ENCODE results near the gene PROCR. TPM values are rescaled to one million over a fixed set of nuclear protein-coding genes. Genes with fewer than 3 reads are reported as not detected.
"Not testable (repeated sequence)": the region's sequence is repeated elsewhere in the genome, so short reads cannot be mapped to it uniquely, and the experiment has no call there.

The PROCR gene
- total RNA-seq, 1 donor from 2014 or later: 50.6 TPM

DNA sequence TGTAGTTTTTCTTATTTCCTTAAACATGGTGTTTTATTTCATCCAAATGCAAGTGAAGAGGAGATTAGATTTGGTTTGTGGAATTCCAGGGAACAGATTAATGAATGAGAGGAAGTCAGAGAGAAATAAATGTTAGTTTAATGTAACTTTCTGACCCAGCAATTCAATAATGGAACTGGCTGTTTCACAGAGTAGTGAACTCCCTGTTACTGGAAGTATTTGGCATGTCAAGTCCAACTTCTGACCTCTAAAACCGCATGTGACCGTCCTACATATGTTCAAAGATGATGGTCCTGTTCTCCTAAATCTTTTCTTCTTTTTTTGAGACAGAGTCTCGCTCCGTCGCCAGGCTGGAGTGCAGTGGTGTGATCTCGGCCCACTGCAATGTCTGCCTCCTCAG is 18.7 kb downstream of the PROCR start:
- H3K9ac ChIP-seq (ENCODE audit: low read depth in 1 of 3, low read length in 3 of 3): no peak overlapping the region
- H3K36me3 ChIP-seq (ENCODE audit: control insufficient read depth in 3 of 3, insufficient read depth in 3 of 3, low read length in 3 of 3): no peaks in the 10 kb centered on the region
- no peak overlapping the region for H3K27ac ChIP-seq (ENCODE audit: low read depth, low read length)
- H3K4me1 ChIP-seq (ENCODE audit: control insufficient read depth in 3 of 3, insufficient read depth in 3 of 3, low read length in 3 of 3): no peaks in the 10 kb centered on the region
- no peak overlapping the region for H3K4me3 ChIP-seq (ENCODE audit: low read length in 3 of 3)
- no peaks in the 10 kb centered on the region for H3K9me3 ChIP-seq (ENCODE audit: control insufficient read depth in 3 of 3, low read length in 3 of 3)
- no peaks in the 10 kb centered on the region for H3K27me3 ChIP-seq (ENCODE audit: control insufficient read depth in 3 of 3, insufficient read depth in 3 of 3, low read length in 3 of 3)

DNA sequence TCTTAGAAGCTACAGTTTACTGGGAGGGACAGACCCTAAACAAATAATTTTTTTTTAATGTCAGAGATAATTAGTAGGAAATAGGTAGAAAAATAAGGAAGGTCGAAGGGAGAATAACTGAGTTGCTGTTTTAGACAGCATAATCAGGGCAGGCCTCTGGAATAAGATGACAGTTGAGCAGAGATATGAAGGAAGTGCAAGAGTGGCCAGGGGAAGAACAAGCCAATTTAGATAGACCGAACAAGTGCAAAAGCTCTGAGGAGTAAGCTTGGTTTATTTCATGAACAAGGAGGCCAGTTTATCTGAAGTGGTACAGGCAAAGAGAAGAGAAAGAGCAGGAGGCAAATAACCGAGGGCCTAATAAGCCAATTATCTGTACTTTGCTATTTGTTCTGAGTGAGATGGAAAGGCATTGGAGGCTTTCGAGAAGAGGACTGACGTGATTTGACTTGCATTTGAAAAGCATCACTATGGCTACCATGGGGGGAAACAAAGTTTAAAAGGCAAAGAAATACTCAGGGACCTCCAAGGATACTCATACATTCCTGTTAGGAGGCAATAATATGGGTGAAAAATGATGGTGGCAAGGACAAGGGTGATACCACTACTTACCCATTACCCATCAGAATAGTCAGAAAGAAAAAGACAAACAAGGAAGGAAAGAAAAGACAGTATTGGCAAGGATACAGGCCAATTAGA is 19.7 kb downstream of the PROCR start:
- Histone ChIP-seq H3K4me3 (ENCODE audit: low read length in 3 of 3) (no peak overlapping the region), H3K36me3 (ENCODE audit: control insufficient read depth in 3 of 3, insufficient read depth in 3 of 3, low read length in 3 of 3) (no peaks in the 10 kb centered on the region), H3K4me1 (ENCODE audit: control insufficient read depth in 3 of 3, insufficient read depth in 3 of 3, low read length in 3 of 3) (no peaks in the 10 kb centered on the region), H3K27me3 (ENCODE audit: control insufficient read depth in 3 of 3, insufficient read depth in 3 of 3, low read length in 3 of 3) (no peaks in the 10 kb centered on the region), H3K27ac (ENCODE audit: low read depth, low read length) (no peak overlapping the region), H3K9me3 (ENCODE audit: control insufficient read depth in 3 of 3, low read length in 3 of 3) (no peaks in the 10 kb centered on the region), H3K9ac (ENCODE audit: low read depth in 1 of 3, low read length in 3 of 3) (no peak overlapping the region)

DNA sequence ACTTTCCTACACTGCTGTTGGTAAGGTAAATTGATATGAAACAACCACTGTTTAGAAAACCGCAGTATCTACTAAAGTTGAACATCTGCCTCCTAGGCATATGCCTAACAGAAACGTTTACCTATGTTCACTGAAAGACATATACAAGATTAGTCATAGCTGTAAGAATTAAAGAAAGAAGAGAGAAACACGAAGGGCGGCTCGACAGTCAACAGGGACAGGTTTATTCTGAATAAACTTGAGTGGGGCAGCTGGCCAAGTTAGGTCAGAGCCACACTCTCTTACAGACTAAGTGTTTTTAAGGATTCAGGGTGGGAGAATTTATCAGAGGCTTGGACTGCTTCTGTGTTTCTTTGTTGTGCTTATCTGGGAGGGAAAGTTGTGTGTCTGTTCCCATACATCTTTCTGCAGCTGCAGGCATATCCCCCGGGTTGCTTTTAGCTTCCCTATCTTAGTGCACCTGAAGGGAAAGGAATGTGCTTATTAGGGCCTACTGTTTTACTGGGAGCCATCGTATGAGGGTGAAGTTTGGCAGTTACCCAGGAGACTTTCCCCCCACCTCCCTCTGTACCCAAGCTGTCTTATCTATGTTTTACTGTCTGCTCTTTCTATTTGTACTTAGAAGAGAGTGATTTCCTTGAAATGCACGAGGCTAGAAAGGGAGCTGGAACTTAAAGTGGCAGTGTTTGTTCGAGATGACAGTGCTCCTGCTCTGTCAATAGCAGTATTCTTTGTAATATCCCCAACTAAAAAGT is 20.4 kb downstream of the PROCR start:
- Histone ChIP-seq H3K36me3 (ENCODE audit: control insufficient read depth in 3 of 3, insufficient read depth in 3 of 3, low read length in 3 of 3) (no peaks in the 10 kb centered on the region), H3K9me3 (ENCODE audit: control insufficient read depth in 3 of 3, low read length in 3 of 3) (no peaks in the 10 kb centered on the region), H3K27me3 (ENCODE audit: control insufficient read depth in 3 of 3, insufficient read depth in 3 of 3, low read length in 3 of 3) (no peaks in the 10 kb centered on the region), H3K4me3 (ENCODE audit: low read length in 3 of 3) (no peak overlapping the region), H3K27ac (ENCODE audit: low read depth, low read length) (no peak overlapping the region), H3K9ac (ENCODE audit: low read depth in 1 of 3, low read length in 3 of 3) (no peak overlapping the region), H3K4me1 (ENCODE audit: control insufficient read depth in 3 of 3, insufficient read depth in 3 of 3, low read length in 3 of 3) (no peaks in the 10 kb centered on the region)

DNA sequence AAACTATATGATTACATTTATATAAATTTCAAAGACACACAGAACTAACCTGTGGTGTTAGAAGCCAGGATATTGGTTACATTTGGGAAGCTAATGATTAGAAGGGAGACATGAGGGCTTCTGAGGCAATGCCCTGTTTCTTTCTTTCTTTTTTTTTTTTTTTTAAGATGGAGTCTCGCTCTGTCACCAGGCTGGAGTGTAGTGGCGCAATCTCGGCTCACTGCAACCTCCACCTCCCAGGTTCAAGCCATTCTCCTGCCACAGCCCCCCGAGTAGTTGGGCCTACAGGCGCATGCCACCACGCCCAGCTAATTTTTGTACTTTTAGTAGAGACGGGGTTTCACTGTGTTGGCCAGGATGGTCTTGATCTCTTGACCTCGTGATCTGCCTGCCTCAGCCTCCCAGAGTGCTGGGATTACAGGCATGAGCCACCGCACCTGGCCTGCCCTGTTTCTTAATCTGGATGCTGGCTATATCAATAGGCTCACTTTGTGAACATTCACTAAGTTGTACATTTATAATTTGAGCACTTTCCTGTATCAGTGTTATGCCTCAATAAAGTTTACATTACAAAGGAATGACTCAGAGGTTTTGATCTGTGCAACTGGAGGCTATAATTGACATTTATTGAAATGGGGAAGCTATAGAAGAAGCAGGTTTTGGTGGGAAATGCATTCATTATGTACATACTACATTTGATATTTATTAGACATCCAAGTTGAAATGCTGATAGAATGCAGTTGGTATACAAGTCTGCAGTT is 21.3 kb downstream of the PROCR start:
- not testable (repeated sequence) for H3K4me1 ChIP-seq (ENCODE audit: control insufficient read depth in 3 of 3, insufficient read depth in 3 of 3, low read length in 3 of 3); H3K36me3 ChIP-seq (ENCODE audit: control insufficient read depth in 3 of 3, insufficient read depth in 3 of 3, low read length in 3 of 3); H3K27me3 ChIP-seq (ENCODE audit: control insufficient read depth in 3 of 3, insufficient read depth in 3 of 3, low read length in 3 of 3); H3K4me3 ChIP-seq (ENCODE audit: low read length in 3 of 3); H3K27ac ChIP-seq (ENCODE audit: low read depth, low read length); H3K9me3 ChIP-seq (ENCODE audit: control insufficient read depth in 3 of 3, low read length in 3 of 3); H3K9ac ChIP-seq (ENCODE audit: low read depth in 1 of 3, low read length in 3 of 3)

DNA sequence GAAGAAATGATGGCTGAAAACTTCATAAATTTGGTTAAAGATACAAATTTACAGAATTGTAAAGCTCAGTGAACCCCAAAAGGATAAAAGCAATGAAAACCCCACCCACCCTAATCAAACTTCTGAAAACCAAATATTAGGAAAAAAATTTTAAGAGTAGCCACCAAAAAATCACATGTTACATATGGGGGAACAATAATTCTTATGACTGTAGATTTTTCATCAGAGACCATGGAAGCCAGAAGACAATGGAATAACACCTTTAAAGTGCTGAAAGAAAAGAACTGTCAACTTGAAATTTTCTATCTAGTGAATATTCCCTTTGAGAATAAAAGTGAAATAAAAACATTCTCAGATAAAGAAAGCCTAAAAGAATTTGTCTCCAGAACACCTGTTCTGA is 24.4 kb downstream of the PROCR start:
- Histone ChIP-seq H3K36me3 (ENCODE audit: control insufficient read depth in 3 of 3, insufficient read depth in 3 of 3, low read length in 3 of 3) (no peaks in the 10 kb centered on the region), H3K4me3 (ENCODE audit: low read length in 3 of 3) (no peak overlapping the region), H3K4me1 (ENCODE audit: control insufficient read depth in 3 of 3, insufficient read depth in 3 of 3, low read length in 3 of 3) (no peaks in the 10 kb centered on the region), H3K27ac (ENCODE audit: low read depth, low read length) (no peak overlapping the region), H3K9me3 (ENCODE audit: control insufficient read depth in 3 of 3, low read length in 3 of 3) (peaks cover 0 to 3% (median 0%) of the 10 kb centered on the region in 3 donors), H3K27me3 (ENCODE audit: control insufficient read depth in 3 of 3, insufficient read depth in 3 of 3, low read length in 3 of 3) (no peaks in the 10 kb centered on the region), H3K9ac (ENCODE audit: low read depth in 1 of 3, low read length in 3 of 3) (no peak overlapping the region)

DNA sequence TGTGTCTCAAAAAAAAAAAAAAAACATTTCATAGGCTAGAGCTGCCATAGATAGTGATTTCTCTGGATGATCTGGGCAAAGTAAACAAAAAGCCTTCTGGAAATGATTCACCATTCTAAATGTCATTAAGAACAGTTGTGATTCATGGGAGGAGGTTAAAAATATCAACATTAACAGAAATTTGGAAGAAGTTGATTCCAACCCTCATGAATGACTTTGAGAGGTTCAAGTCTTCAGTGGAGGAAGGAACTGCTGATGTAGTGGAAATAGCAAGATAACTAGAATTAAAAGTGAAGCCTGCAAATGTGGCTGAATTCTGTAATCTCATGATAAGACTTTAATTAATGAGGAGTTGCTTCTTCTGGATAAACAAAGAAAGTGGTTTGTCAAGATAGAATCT is 27.9 kb downstream of the PROCR start:
- H3K9me3 ChIP-seq (ENCODE audit: control insufficient read depth in 3 of 3, low read length in 3 of 3): peaks cover 0 to 3% (median 0%) of the 10 kb centered on the region in 3 donors
- H3K9ac ChIP-seq (ENCODE audit: low read depth in 1 of 3, low read length in 3 of 3): no peak overlapping the region
- H3K4me3 ChIP-seq (ENCODE audit: low read length in 3 of 3): no peak overlapping the region
- no peak overlapping the region for H3K27ac ChIP-seq (ENCODE audit: low read depth, low read length)
- H3K27me3 ChIP-seq (ENCODE audit: control insufficient read depth in 3 of 3, insufficient read depth in 3 of 3, low read length in 3 of 3): no peaks in the 10 kb centered on the region
- no peaks in the 10 kb centered on the region for H3K4me1 ChIP-seq (ENCODE audit: control insufficient read depth in 3 of 3, insufficient read depth in 3 of 3, low read length in 3 of 3)
- H3K36me3 ChIP-seq (ENCODE audit: control insufficient read depth in 3 of 3, insufficient read depth in 3 of 3, low read length in 3 of 3): no peaks in the 10 kb centered on the region

DNA sequence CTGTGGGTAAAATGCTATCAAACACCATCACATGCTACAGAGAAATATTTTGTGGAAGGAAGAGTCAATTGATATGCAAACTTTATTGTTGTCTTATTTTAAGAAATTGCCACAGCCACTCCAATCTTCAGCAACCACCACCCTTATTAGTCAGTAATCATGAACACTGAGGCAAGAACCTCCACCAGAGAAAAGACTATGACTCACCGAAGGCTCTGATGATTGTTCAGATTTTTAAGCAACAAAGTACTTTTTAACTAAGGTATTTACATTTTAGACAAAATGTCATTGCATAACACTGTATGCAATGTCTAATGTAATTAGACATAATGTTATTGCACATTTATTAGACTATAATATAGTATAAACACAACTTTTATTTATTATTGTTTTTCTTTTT is 28.4 kb downstream of the PROCR start:
- no peak overlapping the region for H3K9ac ChIP-seq (ENCODE audit: low read depth in 1 of 3, low read length in 3 of 3)
- no peak overlapping the region for H3K27ac ChIP-seq (ENCODE audit: low read depth, low read length)
- H3K27me3 ChIP-seq (ENCODE audit: control insufficient read depth in 3 of 3, insufficient read depth in 3 of 3, low read length in 3 of 3): no peaks in the 10 kb centered on the region
- no peak overlapping the region for H3K4me3 ChIP-seq (ENCODE audit: low read length in 3 of 3)
- no peaks in the 10 kb centered on the region for H3K36me3 ChIP-seq (ENCODE audit: control insufficient read depth in 3 of 3, insufficient read depth in 3 of 3, low read length in 3 of 3)
- peaks cover 0 to 3% (median 0%) of the 10 kb centered on the region in 3 donors for H3K9me3 ChIP-seq (ENCODE audit: control insufficient read depth in 3 of 3, low read length in 3 of 3)
- no peaks in the 10 kb centered on the region for H3K4me1 ChIP-seq (ENCODE audit: control insufficient read depth in 3 of 3, insufficient read depth in 3 of 3, low read length in 3 of 3)

DNA sequence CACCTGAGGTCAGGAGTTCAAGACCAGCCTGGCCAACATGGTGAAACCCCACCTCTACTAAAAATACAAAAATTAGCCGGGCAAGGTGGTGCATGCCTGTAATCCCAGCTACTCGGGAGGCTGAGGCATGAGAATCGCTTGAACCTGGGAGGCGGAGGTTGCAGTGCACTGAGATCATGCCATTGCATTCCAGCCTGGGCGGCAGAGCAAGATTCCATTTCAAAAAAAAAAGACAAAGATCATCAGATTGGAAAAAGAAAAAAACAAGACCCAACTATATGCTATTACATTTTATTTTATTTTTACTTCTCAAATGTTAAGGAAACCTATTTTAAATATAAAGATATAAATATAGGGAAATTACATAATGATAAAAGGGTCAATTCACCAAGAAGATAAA is 29.6 kb downstream of the PROCR start:
- H3K9me3 ChIP-seq (ENCODE audit: control insufficient read depth in 3 of 3, low read length in 3 of 3); H3K27ac ChIP-seq (ENCODE audit: low read depth, low read length); H3K36me3 ChIP-seq (ENCODE audit: control insufficient read depth in 3 of 3, insufficient read depth in 3 of 3, low read length in 3 of 3); H3K9ac ChIP-seq (ENCODE audit: low read depth in 1 of 3, low read length in 3 of 3); H3K4me1 ChIP-seq (ENCODE audit: control insufficient read depth in 3 of 3, insufficient read depth in 3 of 3, low read length in 3 of 3); H3K4me3 ChIP-seq (ENCODE audit: low read length in 3 of 3); H3K27me3 ChIP-seq (ENCODE audit: control insufficient read depth in 3 of 3, insufficient read depth in 3 of 3, low read length in 3 of 3): not testable (repeated sequence)

DNA sequence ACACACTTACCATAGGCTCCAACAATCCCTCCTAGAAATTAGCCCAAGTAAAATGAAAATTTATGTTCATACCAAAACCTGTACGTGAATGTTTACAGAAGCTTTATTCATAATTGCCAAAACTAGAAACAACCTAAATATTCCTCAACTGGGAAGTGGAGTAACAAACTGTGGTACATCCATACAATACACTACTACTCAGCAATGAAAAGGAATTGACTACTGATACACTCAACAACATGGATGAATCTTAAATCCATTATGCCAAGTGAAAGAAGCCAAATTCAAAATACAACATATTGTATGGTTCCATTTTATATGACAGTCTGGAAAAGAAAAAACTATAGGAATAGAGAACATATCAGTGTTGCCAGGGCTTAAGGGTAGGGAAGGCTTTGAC is 34.9 kb downstream of the PROCR start:
- Histone ChIP-seq H3K9ac (ENCODE audit: low read depth in 1 of 3, low read length in 3 of 3) (no peak overlapping the region), H3K4me1 (ENCODE audit: control insufficient read depth in 3 of 3, insufficient read depth in 3 of 3, low read length in 3 of 3) (peaks cover 3 to 6% (median 6%) of the 10 kb centered on the region in 3 donors), H3K9me3 (ENCODE audit: control insufficient read depth in 3 of 3, low read length in 3 of 3) (no peaks in the 10 kb centered on the region), H3K27me3 (ENCODE audit: control insufficient read depth in 3 of 3, insufficient read depth in 3 of 3, low read length in 3 of 3) (no peaks in the 10 kb centered on the region), H3K27ac (ENCODE audit: low read depth, low read length) (no peak overlapping the region), H3K36me3 (ENCODE audit: control insufficient read depth in 3 of 3, insufficient read depth in 3 of 3, low read length in 3 of 3) (no peaks in the 10 kb centered on the region), H3K4me3 (ENCODE audit: low read length in 3 of 3) (no peak overlapping the region)
